ENCODE results near the gene NAALADL2.

Gene NAALADL2

GRCh38 chr3:175857666-175858270, 998.6 kb downstream of the NAALADL2 start:
- no peak for DNase-seq (ENCODE audit: low read depth)
